A549 (cell line): ENCODE measurements around the gene DNAJC24.
A peak's percentile ranks its signal among the peaks of the same experiment; 100 is the strongest.

Experiments used
- CEBPB ChIP-seq, 2 experiments: fragments of >200 bp in 1 of 2; sonication (Bioruptor Twin) in 1 of 2; formaldehyde crosslinking in 1 of 2; IDR thresholded peaks; 2 replicates each; pipeline ENCODE4 v1.6.1; 2012 to 2016
- EP300 ChIP-seq, 2 experiments: fragments of >200 bp; sonication (Bioruptor Twin); formaldehyde crosslinking; IDR thresholded peaks; 2 replicates in 1 of 2; 3 replicates in 1 of 2; pipeline ENCODE4 v1.6.1; 2016 to 2017
- MAZ ChIP-seq: fragments of 150-350 bp; IDR thresholded peaks from 2 replicates; pipeline ENCODE4 v1.6.1; 2014; ENCODE audit warnings: antibody characterized with exemption, low read depth, low read length, borderline replicate concordance
- NFE2L2 ChIP-seq: fragments of 150-350 bp; conservative IDR thresholded peaks from 2 replicates; pipeline ENCODE4 v1.6.1; 2014; ENCODE audit warnings: low read length
- NR3C1 ChIP-seq: fragments of >200 bp; sonication (Bioruptor Twin); formaldehyde crosslinking; IDR thresholded peaks from 3 replicates; pipeline ENCODE4 v1.6.1; 2017
- POLR2A ChIP-seq: IDR thresholded peaks from 2 replicates; pipeline ENCODE4 v1.6.1; 2012; ENCODE audit warnings: mild to moderate bottlenecking, low read length
- RARB ChIP-seq: fragments of 250-450 bp; sonication (Bioruptor Pico); IDR thresholded peaks from 2 replicates; pipeline ENCODE4 v1.8.0; 2021; ENCODE audit warnings: mild to moderate bottlenecking, moderate library complexity
- REST ChIP-seq: fragments of 200-600 bp; sonication (generic); IDR thresholded peaks from 2 replicates; pipeline ENCODE4 v1.6.1; 2016; ENCODE audit warnings: antibody characterized with exemption, mild to moderate bottlenecking, moderate library complexity
- TF ChIP-seq, protein P1 (sequence below): fragments of >200 bp; sonication (Bioruptor Twin); formaldehyde crosslinking; IDR thresholded peaks from 3 replicates; pipeline ENCODE4 v1.5.1; 2016
- TF ChIP-seq, protein P2 (sequence below): IDR thresholded peaks from 2 replicates; pipeline ENCODE4 v1.6.1; 2012

- TF ChIP-seq, protein P1, sequence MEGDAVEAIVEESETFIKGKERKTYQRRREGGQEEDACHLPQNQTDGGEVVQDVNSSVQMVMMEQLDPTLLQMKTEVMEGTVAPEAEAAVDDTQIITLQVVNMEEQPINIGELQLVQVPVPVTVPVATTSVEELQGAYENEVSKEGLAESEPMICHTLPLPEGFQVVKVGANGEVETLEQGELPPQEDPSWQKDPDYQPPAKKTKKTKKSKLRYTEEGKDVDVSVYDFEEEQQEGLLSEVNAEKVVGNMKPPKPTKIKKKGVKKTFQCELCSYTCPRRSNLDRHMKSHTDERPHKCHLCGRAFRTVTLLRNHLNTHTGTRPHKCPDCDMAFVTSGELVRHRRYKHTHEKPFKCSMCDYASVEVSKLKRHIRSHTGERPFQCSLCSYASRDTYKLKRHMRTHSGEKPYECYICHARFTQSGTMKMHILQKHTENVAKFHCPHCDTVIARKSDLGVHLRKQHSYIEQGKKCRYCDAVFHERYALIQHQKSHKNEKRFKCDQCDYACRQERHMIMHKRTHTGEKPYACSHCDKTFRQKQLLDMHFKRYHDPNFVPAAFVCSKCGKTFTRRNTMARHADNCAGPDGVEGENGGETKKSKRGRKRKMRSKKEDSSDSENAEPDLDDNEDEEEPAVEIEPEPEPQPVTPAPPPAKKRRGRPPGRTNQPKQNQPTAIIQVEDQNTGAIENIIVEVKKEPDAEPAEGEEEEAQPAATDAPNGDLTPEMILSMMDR, result peak; percentile 61
- TF ChIP-seq REST, result no peak
- no peak for TF ChIP-seq POLR2A
- no peak for TF ChIP-seq NR3C1
- TF ChIP-seq RARB (CRISPR knock-in tag), result no peak
- TF ChIP-seq NFE2L2, result no peak
- TF ChIP-seq, protein P2, sequence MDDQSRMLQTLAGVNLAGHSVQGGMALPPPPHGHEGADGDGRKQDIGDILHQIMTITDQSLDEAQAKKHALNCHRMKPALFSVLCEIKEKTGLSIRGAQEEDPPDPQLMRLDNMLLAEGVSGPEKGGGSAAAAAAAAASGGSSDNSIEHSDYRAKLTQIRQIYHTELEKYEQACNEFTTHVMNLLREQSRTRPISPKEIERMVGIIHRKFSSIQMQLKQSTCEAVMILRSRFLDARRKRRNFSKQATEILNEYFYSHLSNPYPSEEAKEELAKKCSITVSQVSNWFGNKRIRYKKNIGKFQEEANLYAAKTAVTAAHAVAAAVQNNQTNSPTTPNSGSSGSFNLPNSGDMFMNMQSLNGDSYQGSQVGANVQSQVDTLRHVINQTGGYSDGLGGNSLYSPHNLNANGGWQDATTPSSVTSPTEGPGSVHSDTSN, result no peak
- no peak for TF ChIP-seq EP300 (IDR thresholded peaks at IDR 0.05)
- TF ChIP-seq CEBPB (IDR thresholded peaks at IDR 0.05), result no peak
- TF ChIP-seq MAZ, result no peak
Observed at GRCh38 chr11:31397239-31397834, 27.7 kb downstream of the DNAJC24 start.
